Measurements from ENCODE around the gene P2RY12. TPM values are rescaled to one million over a fixed set of nuclear protein-coding genes. Genes with fewer than 3 reads are reported as not detected.

The P2RY12 gene
- total and polyA plus RNA-seq, 9 of the 15 experiments (the other 6 are each of a cell fraction or from before 2014, with no cell fraction given), result not detected

DNA sequence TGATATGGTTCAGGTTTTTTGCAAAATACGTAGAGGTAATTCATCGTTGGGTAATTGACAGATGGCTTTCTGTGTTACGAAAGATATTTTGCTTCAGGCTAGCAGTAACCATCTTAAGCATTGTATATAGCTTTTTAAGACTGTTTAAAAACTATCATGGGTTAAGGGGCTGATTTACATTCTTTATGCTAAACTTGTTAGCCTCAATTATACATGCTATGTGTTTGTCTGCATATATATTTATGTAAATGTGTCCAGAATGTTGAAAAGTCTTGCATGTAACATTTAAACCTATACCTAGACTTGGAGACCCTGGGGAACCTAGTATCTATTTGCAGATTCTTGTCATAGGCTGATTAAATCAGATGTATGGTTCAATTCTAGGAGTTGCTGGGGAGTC, 95.1 kb downstream of the P2RY12 start (continued):
- TF ChIP-seq, protein P1, sequence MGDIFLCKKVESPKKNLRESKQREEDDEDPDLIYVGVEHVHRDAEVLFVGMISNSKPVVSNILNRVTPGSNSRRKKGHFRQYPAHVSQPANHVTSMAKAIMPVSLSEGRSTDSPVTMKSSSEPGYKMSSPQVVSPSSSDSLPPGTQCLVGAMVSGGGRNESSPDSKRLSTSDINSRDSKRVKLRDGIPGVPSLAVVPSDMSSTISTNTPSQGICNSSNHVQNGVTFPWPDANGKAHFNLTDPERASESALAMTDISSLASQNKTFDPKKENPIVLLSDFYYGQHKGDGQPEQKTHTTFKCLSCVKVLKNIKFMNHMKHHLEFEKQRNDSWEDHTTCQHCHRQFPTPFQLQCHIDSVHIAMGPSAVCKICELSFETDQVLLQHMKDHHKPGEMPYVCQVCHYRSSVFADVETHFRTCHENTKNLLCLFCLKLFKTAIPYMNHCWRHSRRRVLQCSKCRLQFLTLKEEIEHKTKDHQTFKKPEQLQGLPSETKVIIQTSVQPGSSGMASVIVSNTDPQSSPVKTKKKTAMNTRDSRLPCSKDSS (IDR thresholded peaks at IDR 0.05; ENCODE audit: low read depth, partially characterized antibody), result no peak
- TF ChIP-seq, protein P2, sequence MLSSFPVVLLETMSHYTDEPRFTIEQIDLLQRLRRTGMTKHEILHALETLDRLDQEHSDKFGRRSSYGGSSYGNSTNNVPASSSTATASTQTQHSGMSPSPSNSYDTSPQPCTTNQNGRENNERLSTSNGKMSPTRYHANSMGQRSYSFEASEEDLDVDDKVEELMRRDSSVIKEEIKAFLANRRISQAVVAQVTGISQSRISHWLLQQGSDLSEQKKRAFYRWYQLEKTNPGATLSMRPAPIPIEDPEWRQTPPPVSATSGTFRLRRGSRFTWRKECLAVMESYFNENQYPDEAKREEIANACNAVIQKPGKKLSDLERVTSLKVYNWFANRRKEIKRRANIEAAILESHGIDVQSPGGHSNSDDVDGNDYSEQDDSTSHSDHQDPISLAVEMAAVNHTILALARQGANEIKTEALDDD (IDR thresholded peaks at IDR 0.05), result no peak
- TF ChIP-seq ZNF778 (CRISPR knock-in tag; IDR thresholded peaks at IDR 0.05), result no peak

Other genes starting within 250 kb of the P2RY12 start
- gene GPR171, start 181.5 kb downstream of the P2RY12 start, total RNA-seq (2014; rRNA removed), result not detected in 2 replicates
- gene GPR171, start 181.5 kb downstream of the P2RY12 start, total RNA-seq (2014; rRNA removed; fragmentation: Illumina TruSeq; extraction: Trizol), result not detected in 2 replicates
- gene GPR171, start 181.5 kb downstream of the P2RY12 start, total RNA-seq (2015; rRNA removed; fragmentation: Illumina TruSeq; extraction: Trizol), result not detected in 2 replicates
- 0.11 TPM in 1 of 2 replicates, not detected in the other for gene GPR171, start 181.5 kb downstream of the P2RY12 start, total RNA-seq (2021)
- not detected in 2 replicates for gene GPR171, start 181.5 kb downstream of the P2RY12 start, polyA plus RNA-seq (2011; rRNA removed)
- gene GPR171, start 181.5 kb downstream of the P2RY12 start, polyA plus RNA-seq (2014; fragmentation: Illumina TruSeq; extraction: Trizol), result not detected in 2 replicates
- gene GPR171, start 181.5 kb downstream of the P2RY12 start, polyA plus RNA-seq (2014; fragmentation: Nextera tagmentation; extraction: Ambion mirVana), result not detected
- not detected in 2 replicates for gene GPR171, start 181.5 kb downstream of the P2RY12 start, polyA plus RNA-seq (2014; rRNA removed)
- not detected in 2 replicates for gene P2RY14, start 106.2 kb downstream of the P2RY12 start, total RNA-seq (2014; rRNA removed)
- not detected in 2 replicates for gene P2RY14, start 106.2 kb downstream of the P2RY12 start, total RNA-seq (2014; rRNA removed; fragmentation: Illumina TruSeq; extraction: Trizol)
- not detected in 2 replicates for gene P2RY14, start 106.2 kb downstream of the P2RY12 start, total RNA-seq (2015; rRNA removed; fragmentation: Illumina TruSeq; extraction: Trizol)
- not detected in 2 replicates for gene P2RY14, start 106.2 kb downstream of the P2RY12 start, total RNA-seq (2021)
- not detected in 2 replicates for gene P2RY14, start 106.2 kb downstream of the P2RY12 start, polyA plus RNA-seq (2011; rRNA removed)
- not detected in 2 replicates for gene P2RY14, start 106.2 kb downstream of the P2RY12 start, polyA plus RNA-seq (2014; fragmentation: Illumina TruSeq; extraction: Trizol)
- not detected for gene P2RY14, start 106.2 kb downstream of the P2RY12 start, polyA plus RNA-seq (2014; fragmentation: Nextera tagmentation; extraction: Ambion mirVana)
- gene P2RY14, start 106.2 kb downstream of the P2RY12 start, polyA plus RNA-seq (2014; rRNA removed), result not detected in 2 replicates
- gene GPR87, start 67.9 kb downstream of the P2RY12 start, total RNA-seq (2014; rRNA removed), result not detected in 2 replicates
- gene GPR87, start 67.9 kb downstream of the P2RY12 start, total RNA-seq (2014; rRNA removed; fragmentation: Illumina TruSeq; extraction: Trizol), result not detected in 2 replicates
- not detected in 2 replicates for gene GPR87, start 67.9 kb downstream of the P2RY12 start, total RNA-seq (2015; rRNA removed; fragmentation: Illumina TruSeq; extraction: Trizol)
- not detected in 2 replicates for gene GPR87, start 67.9 kb downstream of the P2RY12 start, total RNA-seq (2021)
- gene GPR87, start 67.9 kb downstream of the P2RY12 start, polyA plus RNA-seq (2011; rRNA removed), result not detected in 2 replicates
- gene GPR87, start 67.9 kb downstream of the P2RY12 start, polyA plus RNA-seq (2014; fragmentation: Illumina TruSeq; extraction: Trizol), result not detected in 2 replicates
- gene GPR87, start 67.9 kb downstream of the P2RY12 start, polyA plus RNA-seq (2014; fragmentation: Nextera tagmentation; extraction: Ambion mirVana), result not detected
- gene GPR87, start 67.9 kb downstream of the P2RY12 start, polyA plus RNA-seq (2014; rRNA removed), result not detected in 2 replicates
- gene P2RY13, start 55.2 kb downstream of the P2RY12 start, total RNA-seq (2014; rRNA removed), result not detected in 2 replicates
- gene P2RY13, start 55.2 kb downstream of the P2RY12 start, total RNA-seq (2014; rRNA removed; fragmentation: Illumina TruSeq; extraction: Trizol), result not detected in 2 replicates
- gene P2RY13, start 55.2 kb downstream of the P2RY12 start, total RNA-seq (2015; rRNA removed; fragmentation: Illumina TruSeq; extraction: Trizol), result not detected in 2 replicates
- gene P2RY13, start 55.2 kb downstream of the P2RY12 start, total RNA-seq (2021), result not detected in 2 replicates
- not detected in 2 replicates for gene P2RY13, start 55.2 kb downstream of the P2RY12 start, polyA plus RNA-seq (2011; rRNA removed)
- gene P2RY13, start 55.2 kb downstream of the P2RY12 start, polyA plus RNA-seq (2014; fragmentation: Illumina TruSeq; extraction: Trizol), result not detected in 2 replicates
- not detected for gene P2RY13, start 55.2 kb downstream of the P2RY12 start, polyA plus RNA-seq (2014; fragmentation: Nextera tagmentation; extraction: Ambion mirVana)
- gene P2RY13, start 55.2 kb downstream of the P2RY12 start, polyA plus RNA-seq (2014; rRNA removed), result not detected in 2 replicates
- gene IGSF10, start 76.3 kb upstream of the P2RY12 start, total RNA-seq (2014; rRNA removed), result 0.27 and 0.37 TPM in 2 replicates
- gene IGSF10, start 76.3 kb upstream of the P2RY12 start, total RNA-seq (2014; rRNA removed; fragmentation: Illumina TruSeq; extraction: Trizol), result 0.40 and 0.73 TPM in 2 replicates
- gene IGSF10, start 76.3 kb upstream of the P2RY12 start, total RNA-seq (2015; rRNA removed; fragmentation: Illumina TruSeq; extraction: Trizol), result 0.36 and 0.41 TPM in 2 replicates
- gene IGSF10, start 76.3 kb upstream of the P2RY12 start, total RNA-seq (2021), result 0.33 and 0.63 TPM in 2 replicates
- gene IGSF10, start 76.3 kb upstream of the P2RY12 start, polyA plus RNA-seq (2011; rRNA removed), result 1.2 and 2.1 TPM in 2 replicates
- 0.47 and 0.62 TPM in 2 replicates for gene IGSF10, start 76.3 kb upstream of the P2RY12 start, polyA plus RNA-seq (2014; fragmentation: Illumina TruSeq; extraction: Trizol)
- under 1 TPM; 0.11 to 0.42 TPM for gene IGSF10, start 76.3 kb upstream of the P2RY12 start, polyA plus RNA-seq (2014; fragmentation: Nextera tagmentation; extraction: Ambion mirVana)
- gene IGSF10, start 76.3 kb upstream of the P2RY12 start, polyA plus RNA-seq (2014; rRNA removed), result 0.34 and 0.73 TPM in 2 replicates

Measured in K562 (cell line).